Caco-2 (cell line): ENCODE results near the gene QTRT2. TPM values are rescaled to one million over a fixed set of nuclear protein-coding genes. Genes with fewer than 3 reads are reported as not detected.

ENCODE experiments used
- BruUV-seq: library from RNA; stranded (reverse); fragments of 400-500 nt; replicated peaks from 2 replicates; lab custom pipeline; 2021; lab: Mats Ljungman, UMichigan
- CTCF ChIA-PET: fragments of 300-600 bp; sonication (Branson Sonifier 250); formaldehyde crosslinking; loops from one replicate; lab custom pipeline; 2022; ENCODE audit warnings: antibody characterized with exemption; lab: Charles Lee
- POLR2A ChIA-PET: fragments of 300-600 bp; sonication (Branson Sonifier 250); formaldehyde crosslinking; loops from one replicate; lab custom pipeline; 2022; ENCODE audit warnings: antibody characterized with exemption; lab: Charles Lee
- DNase-seq, 2 experiments: peaks; one replicate each; pipeline versions ENCODE4 v3.0.0 to v3.0.0-alpha.2; 2020 to 2022
- H3K27me3 ChIP-seq: replicated peaks from 2 replicates; pipeline ENCODE4 v1.6.0; 2011; ENCODE audit warnings: low read length; ENCODE audit not compliant: control insufficient read depth, insufficient read depth
- H3K36me3 ChIP-seq: 2 replicates; pipeline ENCODE4 v1.5.1; 2011; ENCODE audit warnings: low read length; ENCODE audit not compliant: control insufficient read depth, insufficient read depth
- H3K4me1 ChIP-seq: fragments of 250-450 bp; sonication (Bioruptor Pico); 2 replicates; pipeline ENCODE4 v1.5.1; 2020; ENCODE audit warnings: mild to moderate bottlenecking
- H3K4me3 ChIP-seq: 2 replicates; pipeline ENCODE4 v1.5.1; 2011; ENCODE audit warnings: low read depth, mild to moderate bottlenecking, control low read depth, low read length
- H3K9me3 ChIP-seq: fragments of 250-450 bp; sonication (Bioruptor Pico); 2 replicates; pipeline ENCODE4 v1.5.1; 2020; ENCODE audit warnings: mild to moderate bottlenecking, moderate library complexity
- H3K27ac Mint-ChIP-seq: one replicate; pipeline ENCODE4 v1.8.0; 2022; ENCODE audit warnings: mixed read lengths; ENCODE audit not compliant: unreplicated experiment
- H3K27me3 Mint-ChIP-seq: one replicate; pipeline ENCODE4 v1.8.0; 2022; ENCODE audit warnings: mixed read lengths; ENCODE audit not compliant: insufficient read depth, unreplicated experiment
- H3K36me3 Mint-ChIP-seq: one replicate; pipeline ENCODE4 v1.8.0; 2022; ENCODE audit warnings: mild to moderate bottlenecking, mixed read lengths; ENCODE audit not compliant: insufficient read depth, unreplicated experiment
- H3K4me1 Mint-ChIP-seq: one replicate; pipeline ENCODE4 v1.8.0; 2022; ENCODE audit warnings: low read depth, mixed read lengths; ENCODE audit not compliant: unreplicated experiment
- H3K4me3 Mint-ChIP-seq: one replicate; pipeline ENCODE4 v1.8.0; 2022; ENCODE audit warnings: mild to moderate bottlenecking, moderate library complexity, mixed read lengths; ENCODE audit not compliant: unreplicated experiment
- H3K9me3 Mint-ChIP-seq: one replicate; pipeline ENCODE4 v1.8.0; 2022; ENCODE audit warnings: mixed read lengths; ENCODE audit not compliant: unreplicated experiment
- CTCF ChIP-seq, 2 experiments: fragments of 200-600 bp in 1 of 2; IDR thresholded peaks; 1 replicate in 1 of 2; 2 replicates in 1 of 2; pipeline versions ENCODE4 v1.5.1 to v1.8.0; 2011 to 2022; ENCODE audit warnings: antibody characterized with exemption in 1 of 2, control low read depth in 1 of 2, inconsistent platforms in 1 of 2, low read depth in 1 of 2, low read length in 1 of 2, mild to moderate bottlenecking in 1 of 2, moderate library complexity in 1 of 2; ENCODE audit not compliant: insufficient read depth in 1 of 2, severe bottlenecking in 1 of 2, unreplicated experiment in 1 of 2
- intact Hi-C: fragments of 100-400 bp; cut with micrococcal nuclease; formaldehyde crosslinking; loops from one replicate; pipeline ENCODE4 v1.10.0; 2022; ENCODE audit not compliant: unreplicated experiment
- total RNA-seq: library from RNA; stranded (reverse); gene quantifications from 2 replicates; pipeline ENCODE4 v1.2.3, GENCODE V29; 2022

Gene QTRT2
- total RNA-seq, 1 experiment from 2014 or later: 35.7 TPM

GRCh38 chr3:114019486-114019885 is 37.1 kb upstream of the QTRT2 start:
- CTCF ChIA-PET: no interaction called here
- no peaks in the 10 kb centered on the region for H3K9me3 ChIP-seq
- no peak for DNase-seq

GRCh38 chr3:114020907-114021306 is 35.6 kb upstream of the QTRT2 start:
- Histone ChIP-seq H3K9me3 (no peaks in the 10 kb centered on the region), H3K36me3 (no peaks in the 10 kb centered on the region), H3K4me3 (no peak overlapping the region), H3K4me1 (no peaks in the 10 kb centered on the region; the same call in 1 of the 2 replicates), H3K27me3 (no peaks in the 10 kb centered on the region)
- POLR2A ChIA-PET: no interaction called here
- intact Hi-C loops: no loop called here
- no peak for TF ChIP-seq CTCF (IDR thresholded peaks at IDR 0.05; ENCODE audit: insufficient read depth in 1 of 2, low read depth in 1 of 2, low read length in 1 of 2, severe bottlenecking in 1 of 2, unreplicated experiment in 1 of 2)
- CTCF ChIA-PET: no interaction called here
- no peaks in the 10 kb centered on the region for H3K9me3 Mint-ChIP-seq
- H3K27ac Mint-ChIP-seq: no peak overlapping the region
- H3K4me3 Mint-ChIP-seq: no peak overlapping the region
- no peaks in the 10 kb centered on the region for H3K36me3 Mint-ChIP-seq
- BruUV-seq: no TSS peak
- no peaks in the 10 kb centered on the region for H3K4me1 Mint-ChIP-seq
- DNase-seq: no peak
- no peaks in the 10 kb centered on the region for H3K27me3 Mint-ChIP-seq

More at GRCh38 chr3:114019486-114019885, 37.1 kb upstream of the QTRT2 start:
- no peak for TF ChIP-seq CTCF (IDR thresholded peaks at IDR 0.05; ENCODE audit: insufficient read depth in 1 of 2, low read depth in 1 of 2, low read length in 1 of 2, severe bottlenecking in 1 of 2, unreplicated experiment in 1 of 2)
- H3K9me3 Mint-ChIP-seq: no peaks in the 10 kb centered on the region
- H3K27me3 Mint-ChIP-seq: peaks cover 4% of the 10 kb centered on the region
- no peaks in the 10 kb centered on the region for H3K36me3 Mint-ChIP-seq
- H3K4me3 ChIP-seq: no peak overlapping the region
- no peaks in the 10 kb centered on the region; the same call in 1 of the 2 replicates for H3K4me1 ChIP-seq
- H3K4me1 Mint-ChIP-seq: no peaks in the 10 kb centered on the region
- H3K36me3 ChIP-seq: no peaks in the 10 kb centered on the region
- H3K27me3 ChIP-seq: no peaks in the 10 kb centered on the region
- intact Hi-C loops: no loop called here
- no peak overlapping the region for H3K27ac Mint-ChIP-seq
- no TSS peak for BruUV-seq
- H3K4me3 Mint-ChIP-seq: no peak overlapping the region
- POLR2A ChIA-PET: no interaction called here

- intact Hi-C loops: no loop called here
- no peak overlapping the region for H3K4me3 ChIP-seq
- no peaks in the 10 kb centered on the region for H3K36me3 Mint-ChIP-seq
- DNase-seq: no peak
- CTCF ChIA-PET: no interaction called here
- H3K9me3 ChIP-seq: no peaks in the 10 kb centered on the region
- H3K27me3 ChIP-seq: no peaks in the 10 kb centered on the region
- POLR2A ChIA-PET: no interaction called here
- H3K4me1 ChIP-seq: no peaks in the 10 kb centered on the region; the same call in 1 of the 2 replicates
- no peaks in the 10 kb centered on the region for H3K9me3 Mint-ChIP-seq
- no peak for TF ChIP-seq CTCF (IDR thresholded peaks at IDR 0.05; ENCODE audit: insufficient read depth in 1 of 2, low read depth in 1 of 2, low read length in 1 of 2, severe bottlenecking in 1 of 2, unreplicated experiment in 1 of 2)
- no peaks in the 10 kb centered on the region for H3K4me1 Mint-ChIP-seq
- no peak overlapping the region for H3K27ac Mint-ChIP-seq
- H3K36me3 ChIP-seq: no peaks in the 10 kb centered on the region
- no TSS peak for BruUV-seq
- no peak overlapping the region for H3K4me3 Mint-ChIP-seq
- no peaks in the 10 kb centered on the region for H3K27me3 Mint-ChIP-seq
Observed at GRCh38 chr3:114022145-114022802, 34.3 kb upstream of the QTRT2 start.
